NCI-H2171 treated with DMSO at 0.1 percent for 48 hours (cell line): ENCODE results near the gene PPM1A.

Experiments
- DNase-seq: peaks from one replicate; lab custom pipeline; 2025; lab: John Stamatoyannopoulos, UW

PPM1A gene

GRCh38 chr14:60227291-60227690 lies 21.7 kb upstream of the PPM1A start:
- no peak for DNase-seq

- DNase-seq, result no peak
Observed at GRCh38 chr14:60229614-60230013, 19.4 kb upstream of the PPM1A start.

GRCh38 chr14:60232185-60232584 lies 16.8 kb upstream of the PPM1A start:
- no peak for DNase-seq

GRCh38 chr14:60233251-60233650 lies 15.8 kb upstream of the PPM1A start:
- DNase-seq, result no peak

- DNase-seq, result no peak
Observed at GRCh38 chr14:60233891-60234290, 15.1 kb upstream of the PPM1A start.

- DNase-seq, result no peak
Observed at GRCh38 chr14:60235440-60235839, 13.6 kb upstream of the PPM1A start.

GRCh38 chr14:60238955-60239354 lies 10.1 kb upstream of the PPM1A start:
- DNase-seq, result no peak

- no peak for DNase-seq
Observed at GRCh38 chr14:60240139-60240856, 8.7 kb upstream of the PPM1A start.

- DNase-seq, result no peak
Observed at GRCh38 chr14:60241091-60241490, 7.9 kb upstream of the PPM1A start.

- DNase-seq, result no peak
Observed at GRCh38 chr14:60242429-60242828, 6.6 kb upstream of the PPM1A start.

- no peak for DNase-seq
Observed at GRCh38 chr14:60245380-60246177, 3.4 kb upstream of the PPM1A start.

GRCh38 chr14:60247994-60248696 lies 876 bp upstream of the PPM1A start:
- peak; percentile 99 for DNase-seq

GRCh38 chr14:60249321-60250256 lies 568 bp downstream of the PPM1A start:
- peak; percentile 69 for DNase-seq

- DNase-seq, result peak; percentile 24
Observed at GRCh38 chr14:60250257-60251035, 1.4 kb downstream of the PPM1A start.

GRCh38 chr14:60251877-60252276 lies 2.9 kb downstream of the PPM1A start:
- DNase-seq, result no peak

- DNase-seq, result no peak
Observed at GRCh38 chr14:60252630-60253029, 3.6 kb downstream of the PPM1A start.

- no peak for DNase-seq
Observed at GRCh38 chr14:60253649-60254048, 4.6 kb downstream of the PPM1A start.

GRCh38 chr14:60254176-60254575 lies 5.2 kb downstream of the PPM1A start:
- no peak for DNase-seq

GRCh38 chr14:60257865-60258264 lies 8.8 kb downstream of the PPM1A start:
- no peak for DNase-seq

- no peak for DNase-seq
Observed at GRCh38 chr14:60265163-60265562, 16.1 kb downstream of the PPM1A start.
